Endothelial cell (in vitro differentiated cells): ENCODE measurements around the gene SCYGR2. TPM values are rescaled to one million over a fixed set of nuclear protein-coding genes. Genes with fewer than 3 reads are reported as not detected.

Experiments used
- DNase-seq: peaks from one replicate; pipeline ENCODE4 v3.0.0; 2021; ENCODE audit warnings: low spot score
- H3K27ac Mint-ChIP-seq: one replicate; pipeline ENCODE4 v1.8.0; 2021; ENCODE audit warnings: mixed read lengths, inconsistent platforms; ENCODE audit not compliant: unreplicated experiment
- H3K27me3 Mint-ChIP-seq: one replicate; pipeline ENCODE4 v1.8.0; 2021; ENCODE audit warnings: mild to moderate bottlenecking, moderate library complexity, mixed read lengths, inconsistent platforms; ENCODE audit not compliant: unreplicated experiment
- H3K36me3 Mint-ChIP-seq: one replicate; pipeline ENCODE4 v1.8.0; 2021; ENCODE audit warnings: mild to moderate bottlenecking, low read depth, mixed read lengths, inconsistent platforms; ENCODE audit not compliant: unreplicated experiment
- H3K4me1 Mint-ChIP-seq: one replicate; pipeline ENCODE4 v1.8.0; 2021; ENCODE audit warnings: mild to moderate bottlenecking, mixed read lengths, inconsistent platforms; ENCODE audit not compliant: unreplicated experiment
- H3K4me3 Mint-ChIP-seq: one replicate; pipeline ENCODE4 v1.8.0; 2021; ENCODE audit warnings: mild to moderate bottlenecking, mixed read lengths, inconsistent platforms; ENCODE audit not compliant: unreplicated experiment
- H3K9me3 Mint-ChIP-seq: one replicate; pipeline ENCODE4 v1.8.0; 2021; ENCODE audit warnings: mixed read lengths, inconsistent platforms; ENCODE audit not compliant: unreplicated experiment
- CTCF ChIP-seq: fragments of 200-600 bp; sonication (generic); IDR thresholded peaks from one replicate; pipeline ENCODE4 v1.5.0; 2021; ENCODE audit warnings: antibody characterized with exemption; ENCODE audit not compliant: unreplicated experiment
- total RNA-seq: library from RNA; stranded (reverse); fragmentation: NEBNext Ultra II Directional; extraction: Animal tissue kit (Norgen Biotek cat#: 25700); gene quantifications from one replicate; pipeline ENCODE4 v1.2.1, GENCODE V29; 2021; ENCODE audit not compliant: unreplicated experiment

SCYGR2 gene
- total RNA-seq, 1 donor from 2014 or later, result not detected

GRCh38 chr2:227578642-227579041, 20.1 kb upstream of the SCYGR2 start:
- Mint-ChIP-seq H3K36me3 (peaks cover 7% of the 10 kb centered on the region), H3K4me1 (no peaks in the 10 kb centered on the region), H3K9me3 (peaks cover 6% of the 10 kb centered on the region), H3K4me3 (no peak overlapping the region), H3K27me3 (peaks cover 3% of the 10 kb centered on the region), H3K27ac (no peak overlapping the region)
- no peak for TF ChIP-seq CTCF
- DNase-seq, result no peak

GRCh38 chr2:227579791-227580190, 18.9 kb upstream of the SCYGR2 start:
- no peaks in the 10 kb centered on the region for H3K4me1 Mint-ChIP-seq
- DNase-seq, result no peak
- TF ChIP-seq CTCF, result no peak
- no peak overlapping the region for H3K4me3 Mint-ChIP-seq
- peaks cover 7% of the 10 kb centered on the region for H3K36me3 Mint-ChIP-seq
- no peak overlapping the region for H3K27ac Mint-ChIP-seq
- peaks cover 3% of the 10 kb centered on the region for H3K27me3 Mint-ChIP-seq
- H3K9me3 Mint-ChIP-seq, result peaks cover 6% of the 10 kb centered on the region

GRCh38 chr2:227582369-227582768, 16.3 kb upstream of the SCYGR2 start:
- no peak overlapping the region for H3K27ac Mint-ChIP-seq
- no peaks in the 10 kb centered on the region for H3K4me1 Mint-ChIP-seq
- peaks cover 3% of the 10 kb centered on the region for H3K27me3 Mint-ChIP-seq
- H3K36me3 Mint-ChIP-seq, result peaks cover 7% of the 10 kb centered on the region
- no peak for TF ChIP-seq CTCF
- peaks cover 6% of the 10 kb centered on the region for H3K9me3 Mint-ChIP-seq
- no peak for DNase-seq
- no peak overlapping the region for H3K4me3 Mint-ChIP-seq

- no peak overlapping the region for H3K27ac Mint-ChIP-seq
- no peak for TF ChIP-seq CTCF
- H3K27me3 Mint-ChIP-seq, result peaks cover 4% of the 10 kb centered on the region
- H3K36me3 Mint-ChIP-seq, result no peaks in the 10 kb centered on the region
- no peak overlapping the region for H3K4me3 Mint-ChIP-seq
- no peak for DNase-seq
- H3K4me1 Mint-ChIP-seq, result no peaks in the 10 kb centered on the region
- no peaks in the 10 kb centered on the region for H3K9me3 Mint-ChIP-seq
Observed at GRCh38 chr2:227592694-227593387, 5.9 kb upstream of the SCYGR2 start.

- DNase-seq, result no peak
- Mint-ChIP-seq H3K4me3 (no peak overlapping the region), H3K4me1 (peaks cover 4% of the 10 kb centered on the region), H3K27ac (no peak overlapping the region), H3K9me3 (no peaks in the 10 kb centered on the region), H3K36me3 (no peaks in the 10 kb centered on the region), H3K27me3 (peaks cover 4% of the 10 kb centered on the region)
- TF ChIP-seq CTCF, result no peak
Observed at GRCh38 chr2:227595797-227596196, 2.9 kb upstream of the SCYGR2 start.
